ENCODE measurements around the gene FNDC3A. TPM values are rescaled to one million over a fixed set of nuclear protein-coding genes. Genes with fewer than 3 reads are reported as not detected.
A peak's percentile ranks its signal among the peaks of the same experiment; 100 is the strongest.

The FNDC3A gene
- total and polyA plus RNA-seq, 12 donors: 24.4 to 91.2 (median 62.4) TPM

- Histone ChIP-seq H3K4me3 (no peak overlapping the region), H3K36me3 (replicated peaks in 1 of 2) (no peaks in the 10 kb centered on the region), H3K9me3 (replicated peaks in 1 of 3) (no peaks in the 10 kb centered on the region), H3K27ac (no peak overlapping the region), H3K4me1 (replicated peaks in 1 of 2) (peaks cover 0 to 16% of the 10 kb centered on the region in 2 donors), H3K27me3 (no peaks in the 10 kb centered on the region)
- TF ChIP-seq POLR2A (IDR thresholded peaks at IDR 0.05): no peak
- TF ChIP-seq, protein P1, sequence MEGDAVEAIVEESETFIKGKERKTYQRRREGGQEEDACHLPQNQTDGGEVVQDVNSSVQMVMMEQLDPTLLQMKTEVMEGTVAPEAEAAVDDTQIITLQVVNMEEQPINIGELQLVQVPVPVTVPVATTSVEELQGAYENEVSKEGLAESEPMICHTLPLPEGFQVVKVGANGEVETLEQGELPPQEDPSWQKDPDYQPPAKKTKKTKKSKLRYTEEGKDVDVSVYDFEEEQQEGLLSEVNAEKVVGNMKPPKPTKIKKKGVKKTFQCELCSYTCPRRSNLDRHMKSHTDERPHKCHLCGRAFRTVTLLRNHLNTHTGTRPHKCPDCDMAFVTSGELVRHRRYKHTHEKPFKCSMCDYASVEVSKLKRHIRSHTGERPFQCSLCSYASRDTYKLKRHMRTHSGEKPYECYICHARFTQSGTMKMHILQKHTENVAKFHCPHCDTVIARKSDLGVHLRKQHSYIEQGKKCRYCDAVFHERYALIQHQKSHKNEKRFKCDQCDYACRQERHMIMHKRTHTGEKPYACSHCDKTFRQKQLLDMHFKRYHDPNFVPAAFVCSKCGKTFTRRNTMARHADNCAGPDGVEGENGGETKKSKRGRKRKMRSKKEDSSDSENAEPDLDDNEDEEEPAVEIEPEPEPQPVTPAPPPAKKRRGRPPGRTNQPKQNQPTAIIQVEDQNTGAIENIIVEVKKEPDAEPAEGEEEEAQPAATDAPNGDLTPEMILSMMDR (IDR thresholded peaks at IDR 0.05): no peak
- 89 to 95% (median 93%) methylated on average over 4 of the region's 4 CpGs for WGBS, 4 donors
- no peak for DNase-seq
- intact Hi-C loops (cut with DNase I): no loop called here
These were observed 107.2 kb downstream of the FNDC3A start for GRCh38 chr13:49082653-49083536.

DNA sequence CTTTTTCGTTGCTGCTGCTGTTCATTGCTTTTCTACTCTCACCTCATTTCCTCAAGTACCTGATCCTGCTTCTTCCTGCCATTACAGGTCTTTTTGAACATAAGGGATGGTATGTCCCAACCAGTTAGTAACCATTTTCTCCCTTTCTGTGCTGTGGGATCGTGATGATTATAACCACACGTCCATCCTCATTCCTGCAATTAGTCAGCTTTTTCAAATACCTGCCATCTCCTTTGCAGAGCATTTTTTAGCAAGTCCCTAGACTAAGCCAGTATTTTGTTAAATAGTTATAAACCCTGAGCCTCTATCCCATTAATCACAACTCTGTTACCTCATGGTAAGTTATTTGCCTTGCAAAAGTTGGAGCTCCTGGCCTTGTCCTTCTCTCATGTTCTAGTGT is 109.2 kb downstream of the FNDC3A start:
- 88 to 94% (median 91%) methylated on average over 3 of the region's 3 CpGs for WGBS, 4 donors
- intact Hi-C loops (cut with DNase I): no loop called here

DNA sequence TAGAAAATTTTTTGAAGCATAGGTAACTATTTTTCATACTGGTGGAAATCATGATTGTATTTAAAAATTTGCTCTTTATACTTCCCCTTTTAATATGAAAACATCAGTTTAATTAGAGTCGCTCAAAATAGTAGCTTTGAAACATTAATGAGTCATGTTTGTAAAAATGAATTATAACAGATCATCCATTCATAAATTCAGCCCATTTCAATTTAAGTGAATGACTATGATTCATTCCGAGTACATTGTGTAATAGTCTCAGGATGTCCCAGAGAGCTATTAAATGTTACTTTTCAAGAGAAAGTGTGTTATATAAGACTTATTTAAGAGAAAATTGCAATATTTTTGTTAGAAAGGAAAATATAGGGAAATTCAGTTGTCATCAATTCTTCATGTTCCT is 111.0 kb downstream of the FNDC3A start:
- H3K4me1 ChIP-seq (replicated peaks in 1 of 2): peaks cover 0 to 13% of the 10 kb centered on the region in 2 donors
- no peak for DNase-seq
- peak overlapping the region in 1 of 5 donors; percentile 18 for H3K27ac ChIP-seq
- H3K9me3 ChIP-seq (replicated peaks in 1 of 3): no peaks in the 10 kb centered on the region
- TF ChIP-seq, protein P1 (IDR thresholded peaks at IDR 0.05): no peak
- TF ChIP-seq POLR2A (IDR thresholded peaks at IDR 0.05): no peak
- 22 to 31% (median 25%) methylated on average over 2 of the region's 2 CpGs for WGBS, 4 donors
- H3K4me3 ChIP-seq: no peak overlapping the region
- no peaks in the 10 kb centered on the region for H3K36me3 ChIP-seq (replicated peaks in 1 of 2)
- no peaks in the 10 kb centered on the region for H3K27me3 ChIP-seq
- intact Hi-C loops (cut with DNase I): no loop called here

More for the DNA sequence above, 109.2 kb downstream of the FNDC3A start:
- Histone ChIP-seq H3K4me3 (no peak overlapping the region), H3K9me3 (replicated peaks in 1 of 3) (no peaks in the 10 kb centered on the region), H3K27me3 (no peaks in the 10 kb centered on the region), H3K27ac (no peak overlapping the region), H3K4me1 (replicated peaks in 1 of 2) (peaks cover 0 to 16% of the 10 kb centered on the region in 2 donors), H3K36me3 (replicated peaks in 1 of 2) (no peaks in the 10 kb centered on the region)
- TF ChIP-seq POLR2A (IDR thresholded peaks at IDR 0.05): no peak
- TF ChIP-seq, protein P1 (IDR thresholded peaks at IDR 0.05): no peak
- DNase-seq: no peak

- DNase-seq: no peak
- no peaks in the 10 kb centered on the region for H3K27me3 ChIP-seq
- H3K36me3 ChIP-seq (replicated peaks in 1 of 2): no peaks in the 10 kb centered on the region
- WGBS, 4 donors: 93 to 100% (median 95%) methylated on average over 5 of the region's 5 CpGs
- H3K9me3 ChIP-seq (replicated peaks in 1 of 3): no peaks in the 10 kb centered on the region
- intact Hi-C loops (cut with DNase I): no loop called here
- H3K27ac ChIP-seq: no peak overlapping the region
- H3K4me1 ChIP-seq (replicated peaks in 1 of 2): peaks cover 7 to 16% of the 10 kb centered on the region in 2 donors
- no peak overlapping the region for H3K4me3 ChIP-seq
- TF ChIP-seq POLR2A (IDR thresholded peaks at IDR 0.05): no peak
- TF ChIP-seq, protein P1 (IDR thresholded peaks at IDR 0.05): no peak
These were observed 117.7 kb downstream of the FNDC3A start for GRCh38 chr13:49093376-49093775.
